ENCODE data around the gene CDCA7. TPM values are rescaled to one million over a fixed set of nuclear protein-coding genes. Genes with fewer than 3 reads are reported as not detected.
A peak's percentile ranks its signal among the peaks of the same experiment; 100 is the strongest.
"Not testable (repeated sequence)": the region's sequence is repeated elsewhere in the genome, so short reads cannot be mapped to it uniquely, and the experiment has no call there.

Gene CDCA7
- total RNA-seq (ENCODE audit: unreplicated experiment), result 13.0 TPM
- long read RNA-seq, partial matches to known transcripts, result 1 of 11 reads
- long read RNA-seq, other reads (novel, unspliced or antisense), result 4 of 11 reads

GRCh38 chr2:173354582-173355131 lies at the start of gene CDCA7:
Gene CDCA7, plus strand, starts transcription at chr2:173354872. Its CDS starts 92 bp downstream, at chr2:173354964.
- Mint-ChIP-seq H3K4me3 (ENCODE audit: unreplicated experiment) (peak within 1 kb of the TSS; percentile 95), H3K36me3 (ENCODE audit: low read depth, unreplicated experiment) (no peaks in the 10 kb centered on the region), H3K27me3 (ENCODE audit: unreplicated experiment) (peaks cover 1% of the 10 kb centered on the region), H3K27ac (ENCODE audit: unreplicated experiment) (peak within 1 kb of the TSS; percentile 78), H3K4me1 (ENCODE audit: unreplicated experiment) (peaks cover 16% of the 10 kb centered on the region), H3K9me3 (ENCODE audit: unreplicated experiment) (no peaks in the 10 kb centered on the region)
- TF ChIP-seq CTCF (IDR thresholded peaks at IDR 0.05; ENCODE audit: unreplicated experiment), result no peak
- peak; percentile 80 for DNase-seq (ENCODE audit: low spot score)

GRCh38 chr2:173305303-173305702 lies 49.4 kb upstream of the CDCA7 start:
- H3K27ac Mint-ChIP-seq (ENCODE audit: unreplicated experiment), result no peak overlapping the region
- DNase-seq (ENCODE audit: low spot score), result no peak
- H3K27me3 Mint-ChIP-seq (ENCODE audit: unreplicated experiment), result peaks cover 2% of the 10 kb centered on the region
- peaks cover 9% of the 10 kb centered on the region for H3K4me1 Mint-ChIP-seq (ENCODE audit: unreplicated experiment)
- no peak for TF ChIP-seq CTCF (IDR thresholded peaks at IDR 0.05; ENCODE audit: unreplicated experiment)
- peaks cover 15% of the 10 kb centered on the region for H3K9me3 Mint-ChIP-seq (ENCODE audit: unreplicated experiment)
- peaks cover 25% of the 10 kb centered on the region for H3K36me3 Mint-ChIP-seq (ENCODE audit: low read depth, unreplicated experiment)
- no peak overlapping the region for H3K4me3 Mint-ChIP-seq (ENCODE audit: unreplicated experiment)

DNA sequence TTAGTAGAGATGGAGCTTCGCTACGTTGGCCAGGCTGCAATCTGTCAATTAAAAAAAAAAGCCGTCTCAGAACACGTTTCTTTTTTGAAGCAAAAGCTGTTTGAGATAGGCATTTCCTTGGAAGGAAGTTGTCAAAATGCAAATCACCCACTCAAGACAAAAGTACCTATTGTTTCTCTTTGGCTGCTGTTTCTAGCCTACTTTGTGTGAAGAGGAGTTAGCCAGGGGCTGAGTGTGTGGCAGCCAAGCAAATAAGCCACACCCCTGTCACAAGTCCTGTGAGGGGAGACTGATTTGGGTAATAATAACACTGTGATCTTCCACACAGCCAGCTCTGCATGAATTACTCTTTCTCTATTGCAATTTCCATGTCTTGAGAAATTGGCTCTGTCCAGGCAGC lies 47.4 kb upstream of the CDCA7 start:
- Mint-ChIP-seq H3K27ac (ENCODE audit: unreplicated experiment) (no peak overlapping the region), H3K4me1 (ENCODE audit: unreplicated experiment) (peaks cover 9% of the 10 kb centered on the region), H3K9me3 (ENCODE audit: unreplicated experiment) (peaks cover 15% of the 10 kb centered on the region), H3K36me3 (ENCODE audit: low read depth, unreplicated experiment) (peaks cover 19% of the 10 kb centered on the region), H3K4me3 (ENCODE audit: unreplicated experiment) (no peak overlapping the region), H3K27me3 (ENCODE audit: unreplicated experiment) (peaks cover 2% of the 10 kb centered on the region)
- no peak for DNase-seq (ENCODE audit: low spot score)
- no peak for TF ChIP-seq CTCF (IDR thresholded peaks at IDR 0.05; ENCODE audit: unreplicated experiment)

DNA sequence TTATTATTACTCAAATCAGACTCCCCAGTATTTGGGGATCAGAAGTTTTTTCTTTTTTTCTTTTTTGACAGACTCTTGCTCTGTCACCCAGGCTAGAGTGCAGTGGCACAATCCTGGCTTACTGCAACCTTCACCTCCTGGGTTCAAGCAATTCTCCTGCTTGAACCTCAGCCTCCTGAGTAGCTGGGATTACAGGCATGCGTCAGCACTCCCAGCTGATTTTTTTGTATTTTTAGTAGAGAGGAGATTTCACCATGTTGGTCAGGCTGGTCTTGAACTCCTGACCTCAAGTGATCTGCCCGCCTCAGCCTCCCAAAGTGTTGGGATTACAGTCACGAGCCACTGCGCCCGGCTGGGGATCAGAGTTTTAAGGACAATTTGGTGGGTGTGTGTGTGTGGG lies 45.3 kb upstream of the CDCA7 start:
- H3K4me3 Mint-ChIP-seq (ENCODE audit: unreplicated experiment); H3K27me3 Mint-ChIP-seq (ENCODE audit: unreplicated experiment); H3K27ac Mint-ChIP-seq (ENCODE audit: unreplicated experiment); H3K4me1 Mint-ChIP-seq (ENCODE audit: unreplicated experiment); H3K36me3 Mint-ChIP-seq (ENCODE audit: low read depth, unreplicated experiment); DNase-seq (ENCODE audit: low spot score): not testable (repeated sequence)
- H3K9me3 Mint-ChIP-seq (ENCODE audit: unreplicated experiment), result peaks cover 11% of the 10 kb centered on the region

GRCh38 chr2:173311844-173312606 lies 42.6 kb upstream of the CDCA7 start:
- peaks cover 2% of the 10 kb centered on the region for H3K27me3 Mint-ChIP-seq (ENCODE audit: unreplicated experiment)
- TF ChIP-seq CTCF (IDR thresholded peaks at IDR 0.05; ENCODE audit: unreplicated experiment), result no peak
- H3K27ac Mint-ChIP-seq (ENCODE audit: unreplicated experiment), result no peak overlapping the region
- H3K36me3 Mint-ChIP-seq (ENCODE audit: low read depth, unreplicated experiment), result peaks cover 7% of the 10 kb centered on the region
- H3K9me3 Mint-ChIP-seq (ENCODE audit: unreplicated experiment), result peaks cover 7% of the 10 kb centered on the region
- DNase-seq (ENCODE audit: low spot score), result no peak
- H3K4me3 Mint-ChIP-seq (ENCODE audit: unreplicated experiment), result no peak overlapping the region
- peaks cover 6% of the 10 kb centered on the region for H3K4me1 Mint-ChIP-seq (ENCODE audit: unreplicated experiment)

Measured in endothelial cell (in vitro differentiated cells).